GM12878 (cell line): ENCODE data around the gene SAPCD2.

Experiments used
- BCL3 ChIP-seq: IDR thresholded peaks from 2 replicates; pipeline ENCODE4 v1.6.1; 2011; ENCODE audit warnings: borderline replicate concordance, low read depth, mild to moderate bottlenecking, moderate library complexity, low read length; ENCODE audit not compliant: insufficient read depth, poor library complexity, severe bottlenecking
- MAX ChIP-seq: IDR thresholded peaks from 2 replicates; pipeline ENCODE4 v1.6.1; 2012; ENCODE audit warnings: low read depth, low read length, improper control_type of control experiment

- no peak for TF ChIP-seq BCL3
- TF ChIP-seq MAX = no peak
These were observed 17.8 kb upstream of the SAPCD2 start for GRCh38 chr9:137088121-137088520.
